ENCODE results near the gene UCHL3.
A peak's percentile ranks its signal among the peaks of the same experiment; 100 is the strongest.

UCHL3 gene

GRCh38 chr13:75633285-75633684, 83.7 kb downstream of the UCHL3 start:
- no peak for DNase-seq

- DNase-seq, result no peak
Measured at GRCh38 chr13:75635101-75635827, 85.7 kb downstream of the UCHL3 start.

GRCh38 chr13:75635828-75636435, 86.3 kb downstream of the UCHL3 start, which contains the start of gene LMO7:
Gene LMO7, plus strand, starts transcription at chr13:75636330. Its CDS starts 328 bp downstream, at chr13:75636658.
- peak; percentile 48 to 71 (median 49) for DNase-seq

- peak in 2 of 3 donors; percentile 14 to 68 for DNase-seq
Measured at GRCh38 chr13:75636436-75637180, 87.0 kb downstream of the UCHL3 start.

- peak in 1 of 3 donors; percentile 3 for DNase-seq
Measured at GRCh38 chr13:75637181-75637750, 87.7 kb downstream of the UCHL3 start.

GRCh38 chr13:75639454-75639853, 89.9 kb downstream of the UCHL3 start:
- no peak for DNase-seq

- no peak for DNase-seq
Measured at GRCh38 chr13:75641026-75641425, 91.4 kb downstream of the UCHL3 start.

GRCh38 chr13:75643182-75643581, 93.6 kb downstream of the UCHL3 start:
- DNase-seq, result no peak

- no peak for DNase-seq
Measured at GRCh38 chr13:75643693-75644092, 94.1 kb downstream of the UCHL3 start.

- no peak for DNase-seq
Measured at GRCh38 chr13:75645141-75645540, 95.5 kb downstream of the UCHL3 start.

- no peak for DNase-seq
Measured at GRCh38 chr13:75647126-75647784, 97.7 kb downstream of the UCHL3 start.

- no peak for DNase-seq
Measured at GRCh38 chr13:75648446-75648845, 98.9 kb downstream of the UCHL3 start.

- no peak for DNase-seq
Measured at GRCh38 chr13:75651013-75651412, 101.4 kb downstream of the UCHL3 start.

GRCh38 chr13:75652726-75653125, 103.1 kb downstream of the UCHL3 start:
- no peak for DNase-seq
